Measurements from ENCODE around the gene CDH23.

Gene CDH23

DNA sequence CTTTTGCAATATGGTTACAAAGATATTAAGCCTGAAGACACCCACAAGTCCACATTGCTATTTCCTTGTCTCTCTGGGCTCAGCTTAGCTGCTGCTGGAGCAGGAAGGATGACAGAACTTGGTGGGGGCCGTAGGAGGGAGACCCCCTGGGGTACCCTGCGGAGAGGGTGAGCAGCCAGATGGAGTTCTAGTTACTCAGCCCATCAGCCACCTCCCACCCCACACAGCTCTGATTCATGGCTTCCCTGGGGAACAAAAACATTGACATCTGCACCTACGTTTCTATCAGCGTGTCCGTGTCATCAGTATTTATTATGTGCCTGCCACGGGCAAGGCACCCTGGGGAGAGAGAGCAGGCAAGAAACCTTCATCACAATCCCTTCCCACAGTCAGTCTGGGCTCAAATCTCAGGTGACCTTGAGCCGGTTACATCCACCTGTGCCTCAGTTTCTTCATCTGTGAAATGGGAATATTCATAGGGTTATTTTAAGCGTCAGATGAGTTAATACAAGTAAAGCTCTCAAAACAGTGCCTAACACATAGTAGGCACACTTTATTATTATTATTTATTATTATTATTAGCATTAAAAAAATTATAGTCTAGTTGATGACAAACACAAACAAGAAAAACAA is 191.3 kb downstream of the CDH23 start:
- no peak overlapping the region for H3K4me3 ChIP-seq (ENCODE audit: low read length, poor library complexity, severe bottlenecking)
- no peak overlapping the region for H3K4me2 ChIP-seq (ENCODE audit: low read depth, low read length, poor library complexity, severe bottlenecking)
- no peak for TF ChIP-seq EZH2phosphoT487 (IDR thresholded peaks at IDR 0.05; ENCODE audit: borderline replicate concordance)
- TF ChIP-seq, protein P1, sequence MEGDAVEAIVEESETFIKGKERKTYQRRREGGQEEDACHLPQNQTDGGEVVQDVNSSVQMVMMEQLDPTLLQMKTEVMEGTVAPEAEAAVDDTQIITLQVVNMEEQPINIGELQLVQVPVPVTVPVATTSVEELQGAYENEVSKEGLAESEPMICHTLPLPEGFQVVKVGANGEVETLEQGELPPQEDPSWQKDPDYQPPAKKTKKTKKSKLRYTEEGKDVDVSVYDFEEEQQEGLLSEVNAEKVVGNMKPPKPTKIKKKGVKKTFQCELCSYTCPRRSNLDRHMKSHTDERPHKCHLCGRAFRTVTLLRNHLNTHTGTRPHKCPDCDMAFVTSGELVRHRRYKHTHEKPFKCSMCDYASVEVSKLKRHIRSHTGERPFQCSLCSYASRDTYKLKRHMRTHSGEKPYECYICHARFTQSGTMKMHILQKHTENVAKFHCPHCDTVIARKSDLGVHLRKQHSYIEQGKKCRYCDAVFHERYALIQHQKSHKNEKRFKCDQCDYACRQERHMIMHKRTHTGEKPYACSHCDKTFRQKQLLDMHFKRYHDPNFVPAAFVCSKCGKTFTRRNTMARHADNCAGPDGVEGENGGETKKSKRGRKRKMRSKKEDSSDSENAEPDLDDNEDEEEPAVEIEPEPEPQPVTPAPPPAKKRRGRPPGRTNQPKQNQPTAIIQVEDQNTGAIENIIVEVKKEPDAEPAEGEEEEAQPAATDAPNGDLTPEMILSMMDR (conservative IDR thresholded peaks at IDR 0.05; ENCODE audit: low read length): no peak
- no peaks in the 10 kb centered on the region for H3K27me3 ChIP-seq (ENCODE audit: insufficient read depth, low read length, poor library complexity, severe bottlenecking)
- no peaks in the 10 kb centered on the region for H3K4me1 ChIP-seq (ENCODE audit: insufficient read depth, low read length, poor library complexity, severe bottlenecking)
- no peaks in the 10 kb centered on the region for H3F3A ChIP-seq (ENCODE audit: low read depth)
- no peaks in the 10 kb centered on the region for H4K20me1 ChIP-seq (ENCODE audit: insufficient read depth, low read length, poor library complexity, severe bottlenecking)
- no peaks in the 10 kb centered on the region for H3K9me2 ChIP-seq (replicated peaks; ENCODE audit: low read depth, low read length)
- H3K9ac ChIP-seq (ENCODE audit: low read depth, low read length, poor library complexity, severe bottlenecking): no peak overlapping the region
- H3K9me3 ChIP-seq (ENCODE audit: insufficient read depth, low read depth, low read length): no peaks in the 10 kb centered on the region
- H3K36me3 ChIP-seq (ENCODE audit: insufficient read depth, low read length): no peaks in the 10 kb centered on the region
- no peak overlapping the region for H2AFZ ChIP-seq (ENCODE audit: low read length)
- no peaks in the 10 kb centered on the region for H3K79me2 ChIP-seq (ENCODE audit: insufficient read depth, low read length)

DNA sequence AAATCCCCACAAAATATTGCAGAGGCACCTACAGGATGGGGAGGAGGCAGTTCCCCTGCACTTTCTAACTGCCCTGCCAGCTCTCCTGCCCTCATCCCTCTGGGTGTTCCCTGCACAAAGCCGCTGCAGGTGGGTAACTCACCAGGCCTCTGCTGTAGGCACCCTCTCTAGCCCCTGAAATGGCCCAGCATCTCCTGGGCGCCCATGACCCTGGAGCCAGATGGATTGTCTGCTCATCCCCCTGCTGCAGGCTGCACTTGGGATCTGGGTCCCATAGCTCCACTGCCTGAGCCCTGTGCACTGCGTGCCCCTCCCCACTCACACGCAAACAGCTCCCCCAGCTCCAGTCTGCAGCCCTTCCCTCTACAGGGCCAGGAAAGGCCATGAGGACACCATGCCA is 192.0 kb downstream of the CDH23 start:
- no peak overlapping the region for H3K4me2 ChIP-seq (ENCODE audit: low read depth, low read length, poor library complexity, severe bottlenecking)
- H3K4me3 ChIP-seq (ENCODE audit: low read length, poor library complexity, severe bottlenecking): no peak overlapping the region
- H3K79me2 ChIP-seq (ENCODE audit: insufficient read depth, low read length): no peaks in the 10 kb centered on the region
- no peak overlapping the region for H2AFZ ChIP-seq (ENCODE audit: low read length)
- no peaks in the 10 kb centered on the region for H3K36me3 ChIP-seq (ENCODE audit: insufficient read depth, low read length)
- no peaks in the 10 kb centered on the region for H3K9me3 ChIP-seq (ENCODE audit: insufficient read depth, low read depth, low read length)
- no peak overlapping the region for H3K9ac ChIP-seq (ENCODE audit: low read depth, low read length, poor library complexity, severe bottlenecking)
- H4K20me1 ChIP-seq (ENCODE audit: insufficient read depth, low read length, poor library complexity, severe bottlenecking): no peaks in the 10 kb centered on the region
- H3K27me3 ChIP-seq (ENCODE audit: insufficient read depth, low read length, poor library complexity, severe bottlenecking): no peaks in the 10 kb centered on the region
- TF ChIP-seq EZH2phosphoT487 (IDR thresholded peaks at IDR 0.05; ENCODE audit: borderline replicate concordance): no peak
- TF ChIP-seq, protein P1 (conservative IDR thresholded peaks at IDR 0.05; ENCODE audit: low read length): no peak
- H3K9me2 ChIP-seq (replicated peaks; ENCODE audit: low read depth, low read length): no peaks in the 10 kb centered on the region
- H3K4me1 ChIP-seq (ENCODE audit: insufficient read depth, low read length, poor library complexity, severe bottlenecking): no peaks in the 10 kb centered on the region
- H3F3A ChIP-seq (ENCODE audit: low read depth): no peaks in the 10 kb centered on the region

DNA sequence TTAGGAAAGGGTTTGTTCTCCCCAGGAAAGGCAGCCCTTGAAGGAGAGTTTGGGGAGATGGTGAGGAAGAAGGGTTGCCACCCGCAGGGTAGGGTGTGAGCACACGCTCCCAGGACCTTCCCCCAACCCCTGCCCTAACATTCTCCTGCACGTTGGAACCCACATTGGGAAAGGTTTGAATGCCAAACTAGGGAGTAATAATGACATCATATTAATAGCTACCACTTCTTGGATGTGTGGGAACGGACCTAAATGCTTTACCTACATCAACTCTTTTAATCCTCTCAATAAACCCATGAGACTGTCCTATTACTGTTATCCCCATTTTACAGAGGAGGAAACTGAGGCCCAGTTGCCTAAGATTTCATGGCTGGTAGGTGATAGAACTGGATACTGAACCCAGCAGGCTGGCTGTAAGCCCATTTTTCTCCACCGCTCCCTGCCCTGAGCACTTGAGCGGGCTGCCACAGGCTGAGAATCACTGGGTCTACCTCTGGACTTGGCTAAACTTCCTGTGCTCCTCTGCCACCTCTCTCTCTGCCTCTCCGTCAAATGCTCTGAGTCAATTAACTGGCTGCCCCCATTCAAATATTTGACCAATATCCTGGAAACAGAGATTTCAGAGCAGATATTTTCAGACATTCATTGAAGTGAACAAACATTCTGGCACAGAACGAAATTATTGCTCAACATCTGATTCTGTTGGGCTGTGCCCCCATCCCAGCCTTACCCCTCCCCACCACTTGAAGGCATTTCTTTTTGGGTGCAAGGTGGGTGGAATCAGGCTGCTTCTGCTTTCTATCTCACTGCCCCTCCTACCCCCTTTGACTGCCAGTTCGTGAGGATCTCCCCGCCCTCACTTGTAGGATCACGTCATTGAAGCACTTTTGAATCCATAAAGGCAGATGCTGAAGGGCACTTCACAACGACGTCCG is 193.2 kb downstream of the CDH23 start:
- H3K9ac ChIP-seq (ENCODE audit: low read depth, low read length, poor library complexity, severe bottlenecking): no peak overlapping the region
- H4K20me1 ChIP-seq (ENCODE audit: insufficient read depth, low read length, poor library complexity, severe bottlenecking): no peaks in the 10 kb centered on the region
- no peaks in the 10 kb centered on the region for H3K79me2 ChIP-seq (ENCODE audit: insufficient read depth, low read length)
- no peak overlapping the region for H2AFZ ChIP-seq (ENCODE audit: low read length)
- no peaks in the 10 kb centered on the region for H3K9me3 ChIP-seq (ENCODE audit: insufficient read depth, low read depth, low read length)
- H3K4me3 ChIP-seq (ENCODE audit: low read length, poor library complexity, severe bottlenecking): no peak overlapping the region
- TF ChIP-seq, protein P1 (conservative IDR thresholded peaks at IDR 0.05; ENCODE audit: low read length): no peak
- no peak for TF ChIP-seq EZH2phosphoT487 (IDR thresholded peaks at IDR 0.05; ENCODE audit: borderline replicate concordance)
- no peaks in the 10 kb centered on the region for H3K4me1 ChIP-seq (ENCODE audit: insufficient read depth, low read length, poor library complexity, severe bottlenecking)
- H3K9me2 ChIP-seq (replicated peaks; ENCODE audit: low read depth, low read length): no peaks in the 10 kb centered on the region
- no peaks in the 10 kb centered on the region for H3K36me3 ChIP-seq (ENCODE audit: insufficient read depth, low read length)
- H3K4me2 ChIP-seq (ENCODE audit: low read depth, low read length, poor library complexity, severe bottlenecking): no peak overlapping the region
- no peaks in the 10 kb centered on the region for H3K27me3 ChIP-seq (ENCODE audit: insufficient read depth, low read length, poor library complexity, severe bottlenecking)
- no peaks in the 10 kb centered on the region for H3F3A ChIP-seq (ENCODE audit: low read depth)

Data from Loucy (cell line).